GM23338 (cell line): ENCODE results near the gene CASS4. TPM values are rescaled to one million over a fixed set of nuclear protein-coding genes. Genes with fewer than 3 reads are reported as not detected.

ENCODE experiments used
- ATAC-seq: fragments of 200-7000 bp; cut with Tn5 transposase; 3 replicates; pipeline ENCODE4 v1.9.1; 2020
- DNase-seq: peaks from one replicate; pipeline ENCODE4 v3.0.0-alpha.2; 2015; ENCODE audit warnings: low spot score
- H2AFZ ChIP-seq: fragments of 200-600 bp; sonication (generic); 2 replicates; pipeline ENCODE4 v1.8.0; 2016; ENCODE audit warnings: antibody characterized with exemption, mild to moderate bottlenecking, moderate library complexity
- H3F3A ChIP-seq: fragments of 200-600 bp; sonication (generic); replicated peaks from 2 replicates; pipeline ENCODE4 v1.8.0; 2017; ENCODE audit warnings: antibody characterized with exemption, mixed run types, low read depth
- H3K27ac ChIP-seq: fragments of 200-600 bp; sonication (generic); 2 replicates; pipeline ENCODE4 v1.6.1; 2016; ENCODE audit warnings: low read depth
- H3K27me3 ChIP-seq: fragments of 200-600 bp; sonication (generic); 2 replicates; pipeline ENCODE4 v1.8.0; 2016; ENCODE audit warnings: mild to moderate bottlenecking, mixed run types, moderate library complexity; ENCODE audit not compliant: insufficient read depth
- H3K36me3 ChIP-seq: fragments of 200-600 bp; sonication (generic); 2 replicates; pipeline ENCODE4 v1.8.0; 2016; ENCODE audit warnings: mild to moderate bottlenecking; ENCODE audit not compliant: insufficient read depth
- H3K4me1 ChIP-seq: fragments of 200-600 bp; sonication (generic); 2 replicates; pipeline ENCODE4 v1.8.0; 2016; ENCODE audit warnings: mild to moderate bottlenecking, moderate library complexity; ENCODE audit not compliant: insufficient read depth
- H3K4me2 ChIP-seq: fragments of 200-600 bp; sonication (generic); 2 replicates; pipeline ENCODE4 v1.7.1; 2017; ENCODE audit warnings: mixed run types
- H3K4me3 ChIP-seq: fragments of 200-600 bp; sonication (generic); 2 replicates; pipeline ENCODE4 v1.6.1; 2016; ENCODE audit warnings: mixed run types
- H3K79me2 ChIP-seq: fragments of 200-600 bp; sonication (generic); replicated peaks from 2 replicates; pipeline ENCODE4 v1.8.0; 2017; ENCODE audit warnings: mild to moderate bottlenecking; ENCODE audit not compliant: insufficient read depth
- H3K9me2 ChIP-seq: fragments of 200-600 bp; sonication (generic); 2 replicates; pipeline ENCODE4 v1.8.0; 2017; ENCODE audit not compliant: insufficient read depth
- H4K20me1 ChIP-seq: fragments of 200-600 bp; sonication (generic); replicated peaks from 2 replicates; pipeline ENCODE4 v1.8.0; 2017; ENCODE audit warnings: mild to moderate bottlenecking; ENCODE audit not compliant: insufficient read depth
- H3K27ac Mint-ChIP-seq: 2 replicates; pipeline ENCODE4 v1.8.0; 2020; ENCODE audit warnings: inconsistent platforms, mild to moderate bottlenecking, moderate library complexity, mixed read lengths
- H3K27me3 Mint-ChIP-seq: 3 replicates; pipeline ENCODE4 v1.8.0; 2022; ENCODE audit warnings: low read depth, mild to moderate bottlenecking, moderate library complexity, mixed read lengths, inconsistent platforms; ENCODE audit not compliant: insufficient read depth, poor library complexity
- H3K36me3 Mint-ChIP-seq: 3 replicates; pipeline ENCODE4 v1.8.0; 2021; ENCODE audit warnings: low read depth, mild to moderate bottlenecking, inconsistent platforms, moderate library complexity, mixed read lengths
- H3K4me1 Mint-ChIP-seq: 3 replicates; pipeline ENCODE4 v1.8.0; 2020; ENCODE audit warnings: mild to moderate bottlenecking, inconsistent platforms, mixed read lengths
- H3K4me3 Mint-ChIP-seq: 3 replicates; pipeline ENCODE4 v1.8.0; 2021; ENCODE audit warnings: moderate library complexity, mild to moderate bottlenecking, inconsistent platforms, mixed read lengths
- H3K9me3 Mint-ChIP-seq: 3 replicates; pipeline ENCODE4 v1.8.0; 2020; ENCODE audit warnings: moderate library complexity, mild to moderate bottlenecking, inconsistent platforms, mixed read lengths
- CREB1 ChIP-seq: fragments of 250-450 bp; sonication (Bioruptor Pico); IDR thresholded peaks from 2 replicates; pipeline ENCODE4 v1.5.0; 2020; ENCODE audit warnings: low read depth, mild to moderate bottlenecking, moderate library complexity
- EZH2 ChIP-seq: fragments of 200-600 bp; sonication (generic); IDR thresholded peaks from one replicate; pipeline ENCODE4 v1.8.0; 2017; ENCODE audit warnings: antibody characterized with exemption, mild to moderate bottlenecking, low read depth; ENCODE audit not compliant: unreplicated experiment
- EZH2phosphoT487 ChIP-seq: fragments of 200-600 bp; sonication (generic); IDR thresholded peaks from one replicate; pipeline ENCODE4 v1.8.1; 2018; ENCODE audit warnings: antibody characterized with exemption; ENCODE audit not compliant: unreplicated experiment
- JUNB ChIP-seq: IDR thresholded peaks from one replicate; pipeline ENCODE4 v1.6.1; 2016; ENCODE audit warnings: antibody characterized with exemption; ENCODE audit not compliant: unreplicated experiment
- NANOG ChIP-seq: IDR thresholded peaks from 2 replicates; pipeline ENCODE4 v1.6.1; 2016; ENCODE audit warnings: antibody characterized with exemption, borderline replicate concordance
- POLR2AphosphoS5 ChIP-seq: IDR thresholded peaks from 2 replicates; pipeline ENCODE4 v1.6.1; 2016; ENCODE audit warnings: antibody characterized with exemption, low read depth
- REST ChIP-seq: IDR thresholded peaks from one replicate; pipeline ENCODE4 v1.6.1; 2018; ENCODE audit warnings: antibody characterized with exemption; ENCODE audit not compliant: unreplicated experiment
- STAT1 ChIP-seq: IDR thresholded peaks from one replicate; pipeline ENCODE4 v1.6.1; 2016; ENCODE audit warnings: antibody characterized with exemption; ENCODE audit not compliant: unreplicated experiment
- ZNF114 ChIP-seq: fragments of 250-450 bp; sonication (Bioruptor Pico); IDR thresholded peaks from 2 replicates; pipeline ENCODE4 v1.5.0; 2020; ENCODE audit warnings: mild to moderate bottlenecking, moderate library complexity
- ZNF331 ChIP-seq: fragments of 250-450 bp; sonication (Bioruptor Pico); IDR thresholded peaks from 2 replicates; pipeline ENCODE4 v1.5.0; 2020; ENCODE audit warnings: low read depth, mild to moderate bottlenecking, moderate library complexity
- ZNF462 ChIP-seq: fragments of 250-450 bp; sonication (Bioruptor Pico); IDR thresholded peaks from 2 replicates; pipeline ENCODE4 v1.5.0; 2020; ENCODE audit warnings: mild to moderate bottlenecking, moderate library complexity
- polyA plus RNA-seq: library from polyadenylated mRNA; unstranded; fragments of >200 nt; fragmentation: Nextera tagmentation; extraction: Ambion mirVana; gene quantifications from 2 replicates; pipeline ENCODE4 v1.2.1, GENCODE V29; 2016
- total RNA-seq: library from RNA; depleted of rRNA; stranded (reverse); fragments of >200 nt; shearing (Covaris generic); gene quantifications from 2 replicates; pipeline ENCODE4 v1.2.3, GENCODE V29; 2014
- TF ChIP-seq, protein P1 (sequence below), 2 experiments: fragments of 200-600 bp in 1 of 2; sonication (generic) in 1 of 2; conservative IDR thresholded peaks; 2 replicates each; pipeline versions ENCODE4 v1.5.1 to v1.6.1; 2016 to 2017; ENCODE audit warnings: antibody characterized with exemption in 2 of 2, low read depth in 2 of 2, mild to moderate bottlenecking in 2 of 2, moderate library complexity in 1 of 2
- TF ChIP-seq, protein P2 (sequence below): IDR thresholded peaks from 2 replicates; pipeline ENCODE4 v1.6.1; 2016; ENCODE audit warnings: antibody characterized with exemption

The CASS4 gene
- total and polyA plus RNA-seq, 2 experiments from 2014 or later, result not detected

DNA sequence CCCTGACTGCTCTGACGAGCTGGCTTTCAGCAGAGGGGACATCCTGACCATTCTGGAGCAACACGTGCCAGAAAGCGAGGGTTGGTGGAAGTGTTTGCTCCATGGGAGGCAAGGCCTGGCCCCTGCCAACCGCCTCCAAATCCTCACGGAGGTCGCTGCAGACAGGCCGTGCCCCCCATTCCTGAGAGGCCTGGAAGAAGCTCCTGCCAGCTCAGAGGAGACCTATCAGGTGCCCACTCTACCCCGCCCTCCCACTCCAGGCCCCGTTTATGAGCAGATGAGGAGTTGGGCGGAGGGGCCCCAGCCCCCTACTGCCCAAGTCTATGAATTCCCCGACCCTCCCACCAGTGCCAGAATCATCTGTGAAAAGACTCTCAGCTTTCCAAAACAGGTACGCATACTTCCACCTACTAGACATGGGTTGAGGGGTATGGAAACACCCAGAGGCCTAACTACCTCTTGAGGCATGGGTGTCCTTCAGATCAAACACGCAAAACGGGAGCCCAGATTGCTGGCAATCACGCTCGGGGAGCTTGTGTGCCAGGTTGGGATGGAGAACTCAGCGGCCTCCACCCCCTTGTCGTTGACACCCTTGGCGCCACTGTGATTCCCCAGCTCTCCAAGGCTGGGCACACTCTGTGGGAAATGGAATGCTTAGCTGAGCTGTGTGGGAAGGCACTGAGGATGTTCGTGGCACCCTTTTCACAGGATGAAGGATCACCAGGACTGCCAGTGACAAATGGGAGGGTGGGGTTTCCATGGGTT, 25.3 kb downstream of the CASS4 start:
- Mint-ChIP-seq H3K27ac (no peak overlapping the region), H3K9me3 (no peaks in the 10 kb centered on the region), H3K27me3 (peaks cover 9% of the 10 kb centered on the region), H3K36me3 (no peaks in the 10 kb centered on the region), H3K4me1 (no peaks in the 10 kb centered on the region), H3K4me3 (no peak overlapping the region)
- Histone ChIP-seq H3K9me2 (no peaks in the 10 kb centered on the region), H3K27ac (no peak overlapping the region), H3K4me2 (no peak overlapping the region), H4K20me1 (no peaks in the 10 kb centered on the region), H3K36me3 (no peaks in the 10 kb centered on the region), H3K79me2 (no peaks in the 10 kb centered on the region), H3F3A (no peaks in the 10 kb centered on the region), H3K4me1 (no peaks in the 10 kb centered on the region), H2AFZ (no peak overlapping the region), H3K4me3 (no peak overlapping the region), H3K27me3 (no peaks in the 10 kb centered on the region)
- DNase-seq (no peak), ATAC-seq (no peak)
- TF ChIP-seq REST, result no peak
- TF ChIP-seq ZNF114 (CRISPR knock-in tag), result no peak
- no peak for TF ChIP-seq ZNF331 (CRISPR knock-in tag)
- TF ChIP-seq, protein P1, sequence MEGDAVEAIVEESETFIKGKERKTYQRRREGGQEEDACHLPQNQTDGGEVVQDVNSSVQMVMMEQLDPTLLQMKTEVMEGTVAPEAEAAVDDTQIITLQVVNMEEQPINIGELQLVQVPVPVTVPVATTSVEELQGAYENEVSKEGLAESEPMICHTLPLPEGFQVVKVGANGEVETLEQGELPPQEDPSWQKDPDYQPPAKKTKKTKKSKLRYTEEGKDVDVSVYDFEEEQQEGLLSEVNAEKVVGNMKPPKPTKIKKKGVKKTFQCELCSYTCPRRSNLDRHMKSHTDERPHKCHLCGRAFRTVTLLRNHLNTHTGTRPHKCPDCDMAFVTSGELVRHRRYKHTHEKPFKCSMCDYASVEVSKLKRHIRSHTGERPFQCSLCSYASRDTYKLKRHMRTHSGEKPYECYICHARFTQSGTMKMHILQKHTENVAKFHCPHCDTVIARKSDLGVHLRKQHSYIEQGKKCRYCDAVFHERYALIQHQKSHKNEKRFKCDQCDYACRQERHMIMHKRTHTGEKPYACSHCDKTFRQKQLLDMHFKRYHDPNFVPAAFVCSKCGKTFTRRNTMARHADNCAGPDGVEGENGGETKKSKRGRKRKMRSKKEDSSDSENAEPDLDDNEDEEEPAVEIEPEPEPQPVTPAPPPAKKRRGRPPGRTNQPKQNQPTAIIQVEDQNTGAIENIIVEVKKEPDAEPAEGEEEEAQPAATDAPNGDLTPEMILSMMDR (conservative IDR thresholded peaks at IDR 0.05; ENCODE audit: low read depth in 2 of 2), result no peak
- TF ChIP-seq STAT1, result no peak
- no peak for TF ChIP-seq EZH2
- no peak for TF ChIP-seq ZNF462 (CRISPR knock-in tag)
- TF ChIP-seq POLR2AphosphoS5, result no peak
- TF ChIP-seq CREB1 (CRISPR knock-in tag), result no peak
- TF ChIP-seq, protein P2, sequence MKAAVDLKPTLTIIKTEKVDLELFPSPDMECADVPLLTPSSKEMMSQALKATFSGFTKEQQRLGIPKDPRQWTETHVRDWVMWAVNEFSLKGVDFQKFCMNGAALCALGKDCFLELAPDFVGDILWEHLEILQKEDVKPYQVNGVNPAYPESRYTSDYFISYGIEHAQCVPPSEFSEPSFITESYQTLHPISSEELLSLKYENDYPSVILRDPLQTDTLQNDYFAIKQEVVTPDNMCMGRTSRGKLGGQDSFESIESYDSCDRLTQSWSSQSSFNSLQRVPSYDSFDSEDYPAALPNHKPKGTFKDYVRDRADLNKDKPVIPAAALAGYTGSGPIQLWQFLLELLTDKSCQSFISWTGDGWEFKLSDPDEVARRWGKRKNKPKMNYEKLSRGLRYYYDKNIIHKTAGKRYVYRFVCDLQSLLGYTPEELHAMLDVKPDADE, result no peak
- no peak for TF ChIP-seq NANOG
- no peak for TF ChIP-seq JUNB
- TF ChIP-seq EZH2phosphoT487, result no peak
